Testis (tissue), 3 donors: ENCODE data around the gene GEMIN2. TPM values are rescaled to one million over a fixed set of nuclear protein-coding genes. Genes with fewer than 3 reads are reported as not detected.
"Not testable (repeated sequence)": the region's sequence is repeated elsewhere in the genome, so short reads cannot be mapped to it uniquely, and the experiment has no call there.

Experiments used
- DNase-seq: peaks from one replicate; pipeline ENCODE4 v3.0.0-alpha.2; 2019
- H3K27ac ChIP-seq, 2 donors: fragments of 200-600 bp; sonication (generic); one replicate each; pipeline ENCODE4 v1.5.1; 2019
- H3K27me3 ChIP-seq: fragments of 200-600 bp; sonication (generic); one replicate; pipeline ENCODE4 v1.5.1; 2019
- H3K36me3 ChIP-seq: fragments of 200-600 bp; sonication (generic); one replicate; pipeline ENCODE4 v1.5.1; 2017; ENCODE audit warnings: low read depth; ENCODE audit errors: missing control alignments
- H3K4me1 ChIP-seq: fragments of 200-600 bp; sonication (generic); one replicate; pipeline ENCODE4 v1.5.1; 2019
- H3K4me3 ChIP-seq, 2 donors: fragments of 200-600 bp; sonication (generic); one replicate each; pipeline ENCODE4 v1.5.1; 2017 to 2019
- H3K9me3 ChIP-seq: fragments of 200-600 bp; sonication (generic); one replicate; pipeline ENCODE4 v1.5.1; 2017
- POLR2A ChIP-seq: fragments of 450-650 bp; IDR thresholded peaks from one replicate; pipeline ENCODE4 v1.6.1; 2017; ENCODE audit warnings: antibody characterized with exemption, mild to moderate bottlenecking, moderate library complexity
- WGBS, 2 donors: methylation state at CpG; one replicate each; pipeline ENCODE4 v1.1.5; 2018; 5-methylcytosine and 5-hydroxymethylcytosine counted together
- intact Hi-C: fragments of 100-400 bp; cut with DNase I; formaldehyde crosslinking; loops from one replicate; pipeline ENCODE4 v1.15.1; 2023; ENCODE audit warnings: low total_unique reads
- polyA plus RNA-seq: library from polyadenylated mRNA; stranded (reverse); fragments of 350-450 nt; fragmentation: Illumina TruSeq; extraction: RNeasy Lipid Tissue Mini Kit (QIAGEN cat#74804); gene quantifications from one replicate; pipeline ENCODE4 v1.2.3, GENCODE V29; 2014; ENCODE audit warnings: low read depth, low replicate concordance; ENCODE audit not compliant: insufficient read depth
- total RNA-seq, 2 donors: library from RNA; depleted of rRNA; stranded (reverse); fragments of >200 nt; gene quantifications; one replicate each; pipeline ENCODE4 v1.2.3, GENCODE V29; 2016
- TF ChIP-seq, protein P1 (sequence below), 3 experiments: fragments of 450-650 bp in 2 of 3; fragments of 200-600 bp in 1 of 3; sonication (generic) in 1 of 3; IDR thresholded peaks; one replicate each; pipeline ENCODE4 v1.5.1; 2016 to 2019; ENCODE audit warnings: antibody characterized with exemption in 3 of 3, mild to moderate bottlenecking in 2 of 3, moderate library complexity in 1 of 3

Gene GEMIN2
- total and polyA plus RNA-seq, 3 donors from 2014 or later: 23.1 to 36.7 (median 28.4) TPM

- peak overlapping the region; percentile 22 to 80 for H3K27ac ChIP-seq
- intact Hi-C loops: no loop called here
- no peak for DNase-seq
- TF ChIP-seq POLR2A: no peak
- TF ChIP-seq, protein P1, sequence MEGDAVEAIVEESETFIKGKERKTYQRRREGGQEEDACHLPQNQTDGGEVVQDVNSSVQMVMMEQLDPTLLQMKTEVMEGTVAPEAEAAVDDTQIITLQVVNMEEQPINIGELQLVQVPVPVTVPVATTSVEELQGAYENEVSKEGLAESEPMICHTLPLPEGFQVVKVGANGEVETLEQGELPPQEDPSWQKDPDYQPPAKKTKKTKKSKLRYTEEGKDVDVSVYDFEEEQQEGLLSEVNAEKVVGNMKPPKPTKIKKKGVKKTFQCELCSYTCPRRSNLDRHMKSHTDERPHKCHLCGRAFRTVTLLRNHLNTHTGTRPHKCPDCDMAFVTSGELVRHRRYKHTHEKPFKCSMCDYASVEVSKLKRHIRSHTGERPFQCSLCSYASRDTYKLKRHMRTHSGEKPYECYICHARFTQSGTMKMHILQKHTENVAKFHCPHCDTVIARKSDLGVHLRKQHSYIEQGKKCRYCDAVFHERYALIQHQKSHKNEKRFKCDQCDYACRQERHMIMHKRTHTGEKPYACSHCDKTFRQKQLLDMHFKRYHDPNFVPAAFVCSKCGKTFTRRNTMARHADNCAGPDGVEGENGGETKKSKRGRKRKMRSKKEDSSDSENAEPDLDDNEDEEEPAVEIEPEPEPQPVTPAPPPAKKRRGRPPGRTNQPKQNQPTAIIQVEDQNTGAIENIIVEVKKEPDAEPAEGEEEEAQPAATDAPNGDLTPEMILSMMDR (IDR thresholded peaks at IDR 0.05): no peak
- 47 to 50% methylated on average over 3 of the region's 3 CpGs for WGBS, 2 donors
- no peaks in the 10 kb centered on the region for H3K36me3 ChIP-seq
- no peaks in the 10 kb centered on the region for H3K27me3 ChIP-seq
- H3K9me3 ChIP-seq: no peaks in the 10 kb centered on the region
- peaks cover 3% of the 10 kb centered on the region for H3K4me1 ChIP-seq
- H3K4me3 ChIP-seq: peak overlapping the region; percentile 68 to 71
Observed at GRCh38 chr14:39113685-39114072, 444 bp upstream of the GEMIN2 start.

DNA sequence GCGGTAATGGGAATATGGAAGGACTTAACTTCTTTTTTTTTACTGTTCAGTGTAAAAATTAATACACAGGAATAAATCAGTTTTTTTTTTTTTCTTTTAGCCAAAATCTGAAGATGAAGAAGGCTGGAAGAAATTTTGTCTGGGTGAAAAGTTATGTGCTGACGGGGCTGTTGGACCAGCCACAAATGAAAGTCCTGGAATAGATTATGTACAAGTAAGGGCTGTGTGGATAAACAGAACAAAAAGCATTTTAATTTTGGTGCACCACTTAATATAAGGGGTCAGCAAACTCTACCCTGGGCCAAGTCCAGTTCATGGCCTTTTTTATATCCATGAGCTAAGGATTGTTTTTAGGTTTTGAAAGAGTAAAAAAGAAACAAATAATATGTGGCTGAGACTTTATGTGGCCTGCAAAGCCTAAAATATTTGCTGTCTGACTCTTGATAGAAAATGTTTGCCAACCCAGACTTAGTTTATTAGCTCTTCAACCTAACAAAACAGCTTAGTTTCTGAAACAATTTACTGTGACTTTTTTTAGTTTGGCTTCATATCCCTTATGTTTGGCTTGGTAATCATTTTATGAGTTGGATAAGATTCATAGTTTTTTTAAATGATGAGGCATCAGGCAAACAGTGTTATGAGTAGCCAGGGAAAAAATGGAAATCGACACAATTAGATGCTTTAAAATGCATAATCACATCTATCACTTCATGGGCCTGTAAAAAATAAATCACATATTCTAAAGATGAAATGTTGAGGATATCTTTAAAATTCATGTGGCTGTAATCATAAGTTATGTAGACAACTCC is 8.4 kb downstream of the GEMIN2 start:
- DNase-seq: no peak
- TF ChIP-seq, protein P1 (IDR thresholded peaks at IDR 0.05): no peak
- no peak for TF ChIP-seq POLR2A
- H3K9me3 ChIP-seq: no peaks in the 10 kb centered on the region
- peak overlapping the region in 1 of 2 donors; percentile 25 for H3K27ac ChIP-seq
- H3K36me3 ChIP-seq: no peaks in the 10 kb centered on the region
- no peak overlapping the region for H3K4me3 ChIP-seq
- H3K4me1 ChIP-seq: no peaks in the 10 kb centered on the region
- intact Hi-C loops: no loop called here
- H3K27me3 ChIP-seq: no peaks in the 10 kb centered on the region
- WGBS, 2 donors: 76 to 92% methylated on average over 3 of the region's 3 CpGs

DNA sequence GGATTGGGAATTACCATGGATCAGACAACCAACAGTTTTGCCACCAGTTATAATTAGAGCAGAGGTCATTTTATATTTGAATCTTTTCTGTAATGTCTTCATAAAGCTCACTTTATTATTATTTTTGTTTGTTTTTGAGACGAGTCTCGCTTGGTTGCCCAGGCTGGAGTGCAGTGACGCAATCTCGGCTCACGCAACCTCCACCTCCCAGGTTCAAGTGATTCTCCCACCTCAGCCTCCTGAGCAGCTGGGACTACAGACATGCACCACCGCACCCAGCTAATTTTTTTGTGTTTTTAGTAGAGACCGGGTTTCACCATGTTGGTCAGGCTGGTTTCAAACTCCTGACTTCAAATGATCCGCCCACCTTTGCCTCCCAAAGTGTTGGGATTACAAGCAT is 23.7 kb downstream of the GEMIN2 start:
- H3K36me3 ChIP-seq, DNase-seq, H3K27me3 ChIP-seq, H3K4me3 ChIP-seq, intact Hi-C loops, H3K4me1 ChIP-seq, H3K27ac ChIP-seq, H3K9me3 ChIP-seq: not testable (repeated sequence)
- 95% methylated on average over 8 of the region's 8 CpGs for whole genome bisulfite sequencing, 2 donors

GRCh38 chr14:39138440-39138839 is 24.3 kb downstream of the GEMIN2 start:
- Histone ChIP-seq H3K27me3 (no peaks in the 10 kb centered on the region), H3K9me3 (no peaks in the 10 kb centered on the region), H3K36me3 (no peaks in the 10 kb centered on the region), H3K27ac (no peak overlapping the region), H3K4me1 (no peaks in the 10 kb centered on the region), H3K4me3 (no peak overlapping the region)
- DNase-seq: no peak
- TF ChIP-seq, protein P1 (IDR thresholded peaks at IDR 0.05): no peak
- TF ChIP-seq POLR2A: no peak
- intact Hi-C loops: no loop called here
- WGBS, 2 donors: 93 to 97% methylated on average over 1 of the region's 1 CpG

GRCh38 chr14:39140170-39140569 is 26.0 kb downstream of the GEMIN2 start:
- TF ChIP-seq POLR2A: no peak
- TF ChIP-seq, protein P1 (IDR thresholded peaks at IDR 0.05): no peak
- Histone ChIP-seq H3K27ac (no peak overlapping the region), H3K4me3 (no peak overlapping the region), H3K9me3 (no peaks in the 10 kb centered on the region), H3K27me3 (no peaks in the 10 kb centered on the region), H3K36me3 (no peaks in the 10 kb centered on the region), H3K4me1 (no peaks in the 10 kb centered on the region)
- intact Hi-C loops: no loop called here
- no peak for DNase-seq
- 83 to 90% methylated on average over 3 of the region's 3 CpGs for WGBS, 2 donors

DNA sequence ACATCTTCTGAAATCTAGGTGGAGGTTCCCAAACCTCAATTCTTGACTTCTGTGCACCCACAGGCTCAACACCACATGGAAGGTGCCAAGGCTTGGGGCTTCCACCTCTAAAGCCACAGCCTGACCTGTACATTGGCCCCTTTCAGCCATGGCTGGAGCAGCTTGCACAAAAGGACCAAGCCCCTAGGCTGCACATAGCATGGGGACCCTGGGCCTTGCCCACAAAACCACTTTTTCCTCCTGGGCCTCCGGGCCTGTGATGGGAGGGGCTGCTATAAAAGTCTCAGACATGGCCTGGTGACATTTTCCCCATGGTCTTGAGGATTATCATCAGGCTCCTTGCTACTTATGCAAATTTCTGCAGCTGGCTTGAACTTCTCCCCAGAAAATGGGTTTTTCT is 27.5 kb downstream of the GEMIN2 start:
- H3K9me3 ChIP-seq, H3K4me3 ChIP-seq, H3K36me3 ChIP-seq, H3K4me1 ChIP-seq, H3K27me3 ChIP-seq, intact Hi-C loops, DNase-seq, H3K27ac ChIP-seq: not testable (repeated sequence)
- WGBS, 2 donors: 100% methylated on average over 1 of the region's 1 CpG

DNA sequence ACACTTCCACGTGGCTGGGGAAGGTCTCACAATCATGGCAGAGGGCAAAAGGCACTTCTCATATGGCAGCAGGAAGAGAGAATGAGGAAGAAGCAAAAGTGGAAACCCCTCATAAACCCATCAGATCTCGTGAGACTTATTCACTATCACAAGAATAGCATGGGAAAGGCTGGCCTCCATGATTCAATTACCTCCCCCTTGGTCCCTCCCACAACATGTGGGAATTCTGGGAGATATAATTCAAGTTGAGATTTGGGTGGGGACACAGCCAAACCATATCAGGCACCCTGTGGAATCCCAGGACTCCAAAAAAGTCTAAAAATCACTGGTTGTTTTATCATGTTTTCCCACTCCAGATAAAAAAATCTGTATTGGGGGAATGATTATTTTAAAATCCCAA is 29.1 kb downstream of the GEMIN2 start:
- H3K4me3 ChIP-seq, H3K27me3 ChIP-seq, H3K36me3 ChIP-seq, H3K27ac ChIP-seq, H3K9me3 ChIP-seq, DNase-seq, H3K4me1 ChIP-seq, intact Hi-C loops: not testable (repeated sequence)
- WGBS, 2 donors: 68 to 83% methylated on average over 2 of the region's 2 CpGs
